Stimulated activated CD4-positive, alpha-beta T cell treated with anti-CD3 and anti-CD28 coated beads, Interleukin-12 subunit alpha, Interleukin-12 subunit beta, amount 100 ng/mL, for 24 hours (primary cell): Measurements from ENCODE around the gene TFDP1.
A peak's percentile ranks its signal among the peaks of the same experiment; 100 is the strongest.
"Not testable (repeated sequence)": the region's sequence is repeated elsewhere in the genome, so short reads cannot be mapped to it uniquely, and the experiment has no call there.

Source experiments
- DNase-seq, 2 experiments: peaks; one replicate each; pipeline ENCODE4 v3.0.0-alpha.2; 2020; ENCODE audit warnings: low read depth in 2 of 2

Gene TFDP1

GRCh38 chr13:113573065-113573464 lies 11.5 kb upstream of the TFDP1 start:
- DNase-seq, result no peak

GRCh38 chr13:113576597-113576996 lies 8.0 kb upstream of the TFDP1 start:
- DNase-seq, result no peak

GRCh38 chr13:113577881-113578435 lies 6.6 kb upstream of the TFDP1 start:
- DNase-seq, result no peak

GRCh38 chr13:113579686-113580085 lies 4.9 kb upstream of the TFDP1 start:
- DNase-seq, result no peak

GRCh38 chr13:113581871-113582270 lies 2.7 kb upstream of the TFDP1 start:
- no peak for DNase-seq

GRCh38 chr13:113582841-113583631 lies 1.5 kb upstream of the TFDP1 start:
- no peak for DNase-seq

GRCh38 chr13:113584870-113585671 lies 518 bp downstream of the TFDP1 start:
- DNase-seq, result peak in 1 of 2 experiments; percentile 15

GRCh38 chr13:113585896-113586295 lies 1.3 kb downstream of the TFDP1 start:
- no peak for DNase-seq

- DNase-seq, result no peak
Observed at GRCh38 chr13:113586661-113587479, 2.3 kb downstream of the TFDP1 start.

- DNase-seq, result no peak
Observed at GRCh38 chr13:113588394-113589111, 4.0 kb downstream of the TFDP1 start.

GRCh38 chr13:113589251-113589960 lies 4.9 kb downstream of the TFDP1 start:
- no peak for DNase-seq

- DNase-seq, result no peak
Observed at GRCh38 chr13:113589961-113590339, 5.4 kb downstream of the TFDP1 start.

GRCh38 chr13:113591750-113592149 lies 7.2 kb downstream of the TFDP1 start:
- no peak for DNase-seq

- no peak for DNase-seq
Observed at GRCh38 chr13:113592571-113592970, 8.0 kb downstream of the TFDP1 start.

- not testable (repeated sequence) for DNase-seq
Observed at GRCh38 chr13:113594066-113594821, 9.7 kb downstream of the TFDP1 start.

- no peak for DNase-seq
Observed at GRCh38 chr13:113595131-113595530, 10.6 kb downstream of the TFDP1 start.

GRCh38 chr13:113596321-113597200 lies 12.0 kb downstream of the TFDP1 start:
- DNase-seq, result no peak

- DNase-seq, result no peak
Observed at GRCh38 chr13:113597391-113598080, 13.0 kb downstream of the TFDP1 start.
